Kidney glomerular epithelial cell (primary cell): ENCODE data around the gene OR6J1.
"Not testable (repeated sequence)": the region's sequence is repeated elsewhere in the genome, so short reads cannot be mapped to it uniquely, and the experiment has no call there.

Experiments
- DNase-seq: peaks from one replicate; lab custom pipeline; 2025; lab: John Stamatoyannopoulos, UW

The OR6J1 gene

DNA sequence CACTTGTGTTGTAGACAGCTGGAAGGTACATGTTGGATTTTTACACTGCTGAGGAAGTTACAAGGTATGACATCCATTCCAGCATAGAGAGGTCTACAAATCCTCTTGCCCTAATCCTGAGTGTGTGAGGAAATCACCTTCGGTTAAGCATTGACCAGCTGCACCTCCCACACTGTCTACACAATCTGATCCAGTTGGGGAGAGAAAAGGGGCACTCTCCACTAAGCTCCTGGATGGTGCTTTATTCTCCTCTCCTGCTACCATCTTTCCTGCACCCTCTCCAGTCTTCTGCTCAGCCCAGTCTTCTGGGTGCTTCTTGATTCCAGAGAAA lies at the start of gene OR6J1:
Gene OR6J1, minus strand, starts transcription at position 48 of the 331 bp plus-strand sequence. CDS start 9,541 bp downstream, outside the sequence.
- DNase-seq = no peak

DNA sequence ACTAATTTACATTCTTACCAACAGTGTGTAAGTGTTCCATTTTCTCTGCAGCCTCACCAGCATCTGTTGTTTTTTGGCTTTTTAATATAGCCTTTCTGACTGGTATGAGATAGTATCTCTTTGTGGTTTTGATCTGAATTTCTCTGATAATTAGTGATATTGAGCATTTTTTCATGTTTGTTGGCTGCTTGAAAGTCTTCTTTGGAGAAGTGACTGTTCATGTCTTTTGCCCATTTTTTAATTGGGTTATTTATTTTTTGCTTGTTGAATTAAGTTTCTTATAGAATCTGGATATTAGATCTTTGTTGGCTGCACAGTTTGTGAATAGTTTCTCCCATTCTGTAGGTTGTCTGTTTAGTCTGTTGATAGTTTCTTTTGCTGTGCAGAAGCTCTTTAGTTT lies 48.0 kb upstream of the OR6J1 start:
- no peak for DNase-seq

GRCh38 chr14:22691171-22691570 lies 47.0 kb upstream of the OR6J1 start:
- peak; percentile 46 for DNase-seq

GRCh38 chr14:22689199-22689598 lies 45.0 kb upstream of the OR6J1 start:
- DNase-seq = peak; percentile 92

- DNase-seq = not testable (repeated sequence)
Measured at GRCh38 chr14:22687969-22688368, 43.8 kb upstream of the OR6J1 start.

- not testable (repeated sequence) for DNase-seq
Measured at GRCh38 chr14:22686176-22686611, 42.0 kb upstream of the OR6J1 start.

GRCh38 chr14:22685467-22685866 lies 41.3 kb upstream of the OR6J1 start:
- DNase-seq = no peak

DNA sequence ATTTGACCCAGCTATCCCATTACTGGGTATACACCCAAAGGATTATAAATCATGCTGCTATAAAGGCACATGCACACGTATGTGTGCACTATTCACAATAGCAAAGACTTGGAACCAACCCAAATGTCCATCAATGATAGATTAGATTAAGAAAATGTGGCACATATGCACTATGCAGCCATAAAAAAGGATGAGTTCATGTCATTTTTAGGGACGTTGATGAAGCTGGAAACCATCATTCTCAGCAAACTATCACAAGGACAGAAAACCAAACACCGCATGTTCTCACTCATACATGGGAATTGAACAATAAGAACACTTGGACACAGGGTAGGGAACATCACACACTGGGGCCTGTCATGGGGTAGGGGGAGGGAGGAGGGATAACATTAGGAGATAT lies 39.3 kb upstream of the OR6J1 start:
- DNase-seq = not testable (repeated sequence)

DNA sequence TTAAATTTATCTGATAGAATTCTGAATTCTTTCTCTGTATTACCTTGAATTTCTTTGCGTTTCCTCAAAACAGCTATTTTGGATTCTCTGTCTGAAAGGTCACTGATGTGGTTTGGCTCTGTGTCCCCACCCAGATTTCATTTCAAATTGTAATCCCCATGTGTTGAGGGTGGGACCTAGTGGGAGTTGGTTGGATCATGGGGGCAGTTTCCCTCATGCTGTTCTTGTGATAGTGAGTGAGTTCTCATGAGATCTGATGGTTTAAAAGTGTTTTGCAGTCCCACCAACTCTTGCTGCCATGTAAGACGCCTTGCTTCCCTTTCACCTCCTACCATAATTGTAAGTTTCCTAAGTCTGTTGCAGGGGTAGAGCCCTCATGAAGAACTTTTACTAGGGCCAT lies 34.1 kb upstream of the OR6J1 start:
- no peak for DNase-seq

DNA sequence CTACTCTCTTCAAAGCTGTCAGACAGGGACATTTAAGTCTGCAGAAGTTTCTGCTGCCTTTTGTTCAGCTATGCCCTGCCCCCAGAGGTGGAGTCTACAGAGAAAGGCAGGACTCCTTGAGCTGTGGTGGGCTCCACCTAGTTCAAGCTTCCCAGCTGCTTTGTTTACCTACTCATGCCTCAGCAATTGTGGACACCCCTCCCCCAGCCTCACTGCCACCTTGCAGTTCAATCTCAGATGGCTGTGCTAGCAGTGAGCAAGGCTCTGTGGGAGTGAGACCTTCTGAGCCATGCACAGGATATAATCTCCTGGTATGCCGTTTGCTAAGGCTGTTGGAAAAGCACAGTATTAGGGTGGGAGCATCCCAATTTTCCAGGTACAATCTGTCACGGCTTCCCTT lies 33.4 kb upstream of the OR6J1 start:
- DNase-seq = not testable (repeated sequence)

- no peak for DNase-seq
Measured at GRCh38 chr14:22671622-22672021, 27.5 kb upstream of the OR6J1 start.

GRCh38 chr14:22668863-22669262 lies 24.7 kb upstream of the OR6J1 start:
- no peak for DNase-seq

- DNase-seq = no peak
Measured at GRCh38 chr14:22668417-22668816, 24.3 kb upstream of the OR6J1 start.

- DNase-seq = no peak
Measured at GRCh38 chr14:22667881-22668280, 23.7 kb upstream of the OR6J1 start.

DNA sequence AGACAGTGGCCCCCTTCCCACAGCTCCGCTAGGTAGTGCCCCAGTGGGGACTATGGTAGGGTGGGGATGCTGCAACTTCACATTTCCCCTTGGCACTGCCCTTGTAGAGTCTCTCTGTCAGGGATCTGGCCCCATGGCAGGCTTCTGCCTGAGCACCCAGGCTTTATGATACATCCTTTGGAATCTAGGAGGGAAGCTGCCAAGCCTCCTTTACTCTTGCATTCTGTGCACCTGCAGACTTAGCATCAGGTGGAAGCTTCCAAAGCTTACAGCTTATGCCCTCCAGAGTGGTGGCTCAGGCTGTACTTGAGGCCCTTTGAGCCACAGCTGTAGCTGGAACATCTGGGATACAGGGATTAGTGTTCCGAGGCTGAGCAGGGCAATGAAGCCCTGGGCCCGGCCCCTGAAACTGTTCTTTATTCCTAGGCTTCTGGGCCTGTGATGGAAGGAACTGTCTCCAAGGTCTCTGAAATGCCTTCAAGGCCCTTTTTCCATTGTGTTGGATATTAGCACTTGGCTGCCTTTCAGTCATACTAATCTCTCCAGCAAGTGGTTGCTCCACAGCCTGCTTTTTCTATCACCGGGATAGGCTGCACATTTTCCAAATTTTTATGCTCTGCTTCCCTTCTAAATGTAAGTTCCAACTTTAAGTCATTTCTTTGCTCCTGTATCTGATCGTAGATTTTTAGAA lies 22.2 kb upstream of the OR6J1 start:
- DNase-seq = no peak

DNA sequence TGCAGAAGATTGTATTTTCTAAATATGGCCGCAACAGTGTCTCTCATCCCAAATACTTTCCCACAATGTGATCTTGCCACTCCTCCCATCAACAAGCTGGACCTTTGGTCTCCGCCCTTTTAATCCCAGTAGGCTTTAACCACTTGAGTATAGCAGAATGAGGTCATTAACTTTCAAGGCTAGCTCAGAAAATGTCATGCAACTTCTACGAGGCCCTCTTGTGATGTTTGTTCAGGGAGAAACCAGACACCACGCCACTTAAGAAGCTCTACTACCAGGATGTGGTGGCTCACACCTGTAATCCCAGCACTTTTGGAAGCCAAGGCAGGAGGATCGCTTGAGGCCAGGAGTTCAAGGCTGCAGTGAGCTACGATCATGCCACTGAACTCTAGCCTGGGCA lies 20.1 kb upstream of the OR6J1 start:
- DNase-seq = no peak

DNA sequence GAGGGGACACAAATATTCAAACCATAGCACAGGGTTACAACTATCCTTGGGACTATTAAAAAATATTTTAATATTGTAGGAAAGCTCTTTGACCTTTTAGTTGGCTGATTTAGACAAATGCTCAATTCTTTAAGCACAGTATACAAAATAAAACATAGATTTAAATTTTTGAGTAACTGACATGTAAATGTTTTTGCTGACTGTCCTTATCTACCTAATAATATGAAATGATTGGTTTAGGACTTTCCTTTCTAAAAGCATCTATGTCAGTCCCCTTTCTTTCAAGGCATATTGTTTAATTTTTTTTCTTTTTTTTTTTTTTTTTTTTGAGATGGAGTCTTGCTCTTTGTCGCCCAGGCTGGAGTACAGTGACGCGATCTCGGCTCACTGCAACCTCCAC lies 16.5 kb upstream of the OR6J1 start:
- DNase-seq = no peak

- no peak for DNase-seq
Measured at GRCh38 chr14:22658946-22659345, 14.8 kb upstream of the OR6J1 start.

- peak; percentile 21 for DNase-seq
Measured at GRCh38 chr14:22657861-22658260, 13.7 kb upstream of the OR6J1 start.

DNA sequence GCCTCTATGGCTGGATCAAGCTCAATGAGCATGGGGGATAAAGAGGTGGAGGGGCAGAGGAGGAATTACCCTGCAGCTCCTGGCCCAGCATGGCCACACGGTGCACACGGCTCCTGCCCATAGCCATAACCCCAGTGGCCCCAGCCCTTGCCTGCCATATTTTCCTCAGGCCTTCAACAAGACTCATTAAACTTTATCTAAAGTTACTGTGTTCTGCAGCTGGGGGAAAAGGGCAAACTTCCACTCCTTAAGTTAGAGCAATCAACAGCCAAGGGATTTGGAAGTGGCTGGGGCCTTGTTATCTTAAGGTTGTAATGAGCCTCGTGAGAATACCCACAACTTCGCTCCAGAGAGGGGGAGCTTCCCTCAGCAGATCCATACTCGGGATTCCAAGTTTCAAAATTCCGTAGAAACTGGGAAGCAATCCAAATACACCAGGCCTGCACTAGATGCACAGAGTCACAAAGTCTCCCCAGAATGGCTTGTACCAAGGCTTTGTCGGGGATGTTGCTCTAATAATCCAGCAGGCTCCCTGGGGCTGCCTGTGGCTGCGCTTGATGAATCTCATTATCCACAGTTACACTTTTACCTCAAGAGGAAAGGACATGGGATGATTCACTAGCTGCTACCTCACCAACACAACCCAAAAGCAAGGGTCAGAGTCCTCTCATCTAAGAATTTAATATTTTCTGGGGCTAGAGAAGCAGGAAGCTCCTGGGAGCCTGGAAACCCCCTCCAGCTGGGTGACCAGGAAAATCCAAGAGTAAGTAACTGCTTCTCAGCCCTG lies 13.0 kb upstream of the OR6J1 start:
- DNase-seq = peak; percentile 24

GRCh38 chr14:22656226-22656625 lies 12.1 kb upstream of the OR6J1 start:
- no peak for DNase-seq

DNA sequence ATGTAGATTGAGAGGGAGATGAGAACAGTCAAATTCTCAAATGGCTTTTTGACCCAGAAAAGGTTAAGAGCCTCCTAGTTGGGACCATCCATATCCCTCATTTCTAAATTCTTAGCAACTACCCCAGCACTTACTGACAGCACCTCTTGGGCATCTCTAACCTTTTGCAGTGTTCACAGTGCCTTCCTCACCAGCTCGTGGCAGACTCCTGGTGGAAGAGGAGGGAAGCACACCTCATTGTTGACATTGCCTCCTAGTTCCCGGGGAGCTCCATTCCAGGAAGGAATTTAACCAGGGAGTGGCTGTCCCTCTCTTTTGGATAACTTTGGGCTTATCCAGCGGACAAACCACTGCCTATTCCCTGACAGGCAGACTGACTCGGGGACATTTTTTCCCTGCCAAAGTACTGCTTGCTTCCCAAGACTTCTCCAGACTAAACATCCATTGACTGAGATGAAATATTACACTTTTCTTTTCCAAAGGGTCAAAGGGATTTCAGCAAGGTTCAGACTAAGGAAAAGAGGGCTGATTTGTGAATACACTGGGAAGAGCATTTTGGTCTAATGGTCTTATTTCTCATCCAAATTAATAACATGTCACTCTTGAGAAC lies 9.0 kb upstream of the OR6J1 start:
- peak; percentile 57 for DNase-seq

GRCh38 chr14:22651586-22651985 lies 7.4 kb upstream of the OR6J1 start:
- no peak for DNase-seq
